ENCODE data around the gene METTL25B. TPM values are rescaled to one million over a fixed set of nuclear protein-coding genes. Genes with fewer than 3 reads are reported as not detected.

The METTL25B gene
- total and polyA plus RNA-seq, 10 of the 15 experiments (the other 5 are each of a cell fraction or from before 2014, with no cell fraction given): 5.9 to 25.2 (median 13.5) TPM

GRCh38 chr1:156725683-156726280 lies 2.5 kb upstream of the METTL25B start:
- RAD21 ChIA-PET (ENCODE audit: unreplicated experiment): interaction anchor here (0.6 to 7.1 kb wide), 47 partner anchors 14 to 454 kb away, joined by 3 to 173 read pairs (median 5); partner anchors contain the start of genes CRABP2, HDGF, INSRR and MRPL24
- Histone ChIP-seq H3K9ac (ENCODE audit: control insufficient read depth, insufficient read depth, low read length) (peak overlapping the region; percentile 98), H3K9me3 (replicated peaks; ENCODE audit: control insufficient read depth, insufficient read depth, low read length) (no peaks in the 10 kb centered on the region), H3K4me3 (peak overlapping the region; percentile 100), H2AFZ (ENCODE audit: control insufficient read depth, low read depth, low read length) (no peak overlapping the region), H3K36me3 (ENCODE audit: control insufficient read depth in 2 of 2, insufficient read depth in 2 of 2, low read length in 1 of 2) (peaks cover 16 to 35% of the 10 kb centered on the region in 2 experiments), H4K20me1 (ENCODE audit: control insufficient read depth, insufficient read depth) (peaks cover 7% of the 10 kb centered on the region), H3K79me2 (ENCODE audit: control insufficient read depth, insufficient read depth, low read length) (peaks cover 83% of the 10 kb centered on the region), H3K27me3 (replicated peaks in 1 of 2; ENCODE audit: control insufficient read depth in 2 of 2, insufficient read depth in 2 of 2, low read length in 1 of 2) (no peaks in the 10 kb centered on the region), H3K27ac (ENCODE audit: control insufficient read depth, insufficient read depth) (peak overlapping the region; percentile 25), H3K4me2 (ENCODE audit: control insufficient read depth, insufficient read depth) (peak overlapping the region; percentile 99), H3K4me1 (ENCODE audit: control insufficient read depth, insufficient read depth, low read length) (peaks cover 21% of the 10 kb centered on the region)
- FAIRE-seq (peak; percentile 70), ATAC-seq (peak; percentile 73), DNase-seq (ENCODE audit: low read depth, low spot score) (peak; percentile 64)
- in situ Hi-C loops (cut with MboI): no loop called here
- BruUV-seq (replicated peaks): no TSS peak
- POLR2A ChIA-PET: interaction anchor here (0.7 to 7.0 kb wide), 12 partner anchors 11 to 158 kb away, joined by 3 to 75 read pairs (median 6); partner anchors contain the start of genes HDGF, MRPL24, NTRK1 and PRCC
- under 1% methylated on average over 18 of the region's 18 CpGs for WGBS (ENCODE audit: insufficient coverage, insufficient replicate concordance, low lambda C conversion rate, missing lambda C conversion rate)
- CTCF ChIA-PET: interaction anchor here (0.6 to 11.2 kb wide), 72 partner anchors 11 to 621 kb away, joined by 3 to 433 read pairs (median 6); partner anchors contain the start of genes CRABP2, HAPLN2, HDGF and INSRR
- intact Hi-C loops (cut with micrococcal nuclease; ENCODE audit: unreplicated experiment): loop anchor here (1.0 to 10.0 kb wide), 6 partner anchors 27 to 165 kb away; partner anchors contain the start of gene NTRK1
- SMC1A ChIA-PET (ENCODE audit: uncharacterized antibody, unreplicated experiment): interaction anchor here (0.6 to 10.0 kb wide), 43 partner anchors 11 to 270 kb away, joined by 3 to 168 read pairs (median 8); partner anchors contain the start of genes CRABP2, HDGF, INSRR and MRPL24
- no peak for TF ChIP-seq SREBF1 (IDR thresholded peaks at IDR 0.05; ENCODE audit: low read length)
- TF ChIP-seq CHD2 (IDR thresholded peaks at IDR 0.05; ENCODE audit: borderline replicate concordance, low read depth, low read length): 0 out of 2 replicates have a peak, but pooled peaks have one; percentile 1
- no peak for TF ChIP-seq IRF3 (IDR thresholded peaks at IDR 0.05)
- no peak for TF ChIP-seq POLR2AphosphoS5 (IDR thresholded peaks at IDR 0.05; ENCODE audit: low read length)
- TF ChIP-seq E4F1 (IDR thresholded peaks at IDR 0.05; ENCODE audit: borderline replicate concordance, partially characterized antibody): peak; percentile 25
- TF ChIP-seq SPI1 (IDR thresholded peaks at IDR 0.05; ENCODE audit: borderline replicate concordance, insufficient read depth, low read depth, low read length): peak; percentile 99
- peak; percentile 89 for TF ChIP-seq HDGF (IDR thresholded peaks at IDR 0.05)
- TF ChIP-seq RAD21 (IDR thresholded peaks at IDR 0.05; ENCODE audit: insufficient read depth, low read depth, low read length): peak; percentile 75
- TF ChIP-seq BACH1 (IDR thresholded peaks at IDR 0.05; ENCODE audit: borderline replicate concordance): no peak; the same call in 1 of the 2 replicates
- TF ChIP-seq EED (IDR thresholded peaks at IDR 0.05; ENCODE audit: low read depth): peak; percentile 71; the same call in 1 of the 2 replicates
- peak; percentile 92 for TF ChIP-seq SMARCA5 (IDR thresholded peaks at IDR 0.05)
- TF ChIP-seq MXI1 (IDR thresholded peaks at IDR 0.05; ENCODE audit: low read depth, low read length): peak; percentile 61; the same call in 1 of the 2 replicates
- TF ChIP-seq IRF5 (IDR thresholded peaks at IDR 0.05; ENCODE audit: borderline replicate concordance): no peak
- TF ChIP-seq GABPA (IDR thresholded peaks at IDR 0.05; ENCODE audit: low read depth): 0 out of 2 replicates have a peak, but pooled peaks have one; percentile 36
- TF ChIP-seq, protein P1, sequence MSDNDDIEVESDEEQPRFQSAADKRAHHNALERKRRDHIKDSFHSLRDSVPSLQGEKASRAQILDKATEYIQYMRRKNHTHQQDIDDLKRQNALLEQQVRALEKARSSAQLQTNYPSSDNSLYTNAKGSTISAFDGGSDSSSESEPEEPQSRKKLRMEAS (IDR thresholded peaks at IDR 0.05; ENCODE audit: low read depth, low read length): 0 out of 2 replicates have a peak, but pooled peaks have one; percentile 25

All from GM12878 (cell line).